Effector CD4-positive, alpha-beta T cell (primary cell): ENCODE results near the gene C11orf91.
"Not testable (repeated sequence)": the region's sequence is repeated elsewhere in the genome, so short reads cannot be mapped to it uniquely, and the experiment has no call there.

ENCODE experiments used
- DNase-seq: peaks from one replicate; pipeline ENCODE4 v3.0.0-alpha.2; 2020

Gene C11orf91

DNA sequence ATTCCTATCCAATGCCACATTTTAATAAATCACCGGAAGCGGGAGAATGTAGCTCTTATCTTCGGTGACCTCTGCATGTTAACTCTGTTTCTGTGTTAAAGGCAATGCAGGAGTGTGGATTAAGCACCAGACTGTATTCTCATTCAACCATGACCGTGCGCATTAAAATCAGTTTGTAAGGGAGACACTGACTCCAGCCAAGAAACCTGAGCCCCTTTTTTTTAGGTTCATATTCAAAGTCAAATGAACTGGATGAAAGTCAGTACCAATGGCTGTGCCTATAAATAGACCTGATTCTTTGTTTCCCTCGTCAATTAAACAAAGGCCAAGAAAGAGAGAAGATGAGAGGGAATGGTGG is 32.2 kb downstream of the C11orf91 start:
- DNase-seq, result no peak

DNA sequence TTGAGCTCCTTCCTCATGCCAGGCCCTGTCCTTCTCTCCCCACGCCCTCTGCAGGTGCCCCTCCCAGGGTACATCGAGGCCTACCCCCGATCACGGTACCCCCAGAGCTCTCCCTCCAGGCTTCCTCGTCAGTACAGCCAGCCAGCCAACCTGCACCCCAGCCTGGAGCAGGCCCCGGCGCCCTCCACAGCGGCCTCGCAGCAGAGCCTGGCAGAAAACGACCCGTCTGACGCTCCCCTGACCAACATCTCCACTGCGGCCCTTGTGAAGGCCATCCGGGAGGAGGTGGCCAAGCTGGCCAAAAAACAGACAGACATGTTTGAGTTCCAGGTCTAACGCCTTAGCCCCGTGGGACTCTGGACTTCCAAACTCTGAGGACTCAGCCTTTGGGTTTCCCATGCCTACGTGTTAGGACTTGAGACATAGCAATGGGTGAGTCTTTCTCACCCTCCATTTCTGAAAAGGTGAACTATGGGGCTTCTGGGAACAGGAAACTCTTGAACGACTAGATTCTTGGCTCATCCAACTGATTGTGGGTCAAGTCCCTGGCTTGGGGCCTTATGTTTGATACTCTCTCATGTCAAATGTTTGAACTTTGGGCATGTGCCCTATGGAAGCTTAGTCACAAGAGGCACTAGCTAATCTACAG is 32.7 kb downstream of the C11orf91 start:
- DNase-seq, result no peak

DNA sequence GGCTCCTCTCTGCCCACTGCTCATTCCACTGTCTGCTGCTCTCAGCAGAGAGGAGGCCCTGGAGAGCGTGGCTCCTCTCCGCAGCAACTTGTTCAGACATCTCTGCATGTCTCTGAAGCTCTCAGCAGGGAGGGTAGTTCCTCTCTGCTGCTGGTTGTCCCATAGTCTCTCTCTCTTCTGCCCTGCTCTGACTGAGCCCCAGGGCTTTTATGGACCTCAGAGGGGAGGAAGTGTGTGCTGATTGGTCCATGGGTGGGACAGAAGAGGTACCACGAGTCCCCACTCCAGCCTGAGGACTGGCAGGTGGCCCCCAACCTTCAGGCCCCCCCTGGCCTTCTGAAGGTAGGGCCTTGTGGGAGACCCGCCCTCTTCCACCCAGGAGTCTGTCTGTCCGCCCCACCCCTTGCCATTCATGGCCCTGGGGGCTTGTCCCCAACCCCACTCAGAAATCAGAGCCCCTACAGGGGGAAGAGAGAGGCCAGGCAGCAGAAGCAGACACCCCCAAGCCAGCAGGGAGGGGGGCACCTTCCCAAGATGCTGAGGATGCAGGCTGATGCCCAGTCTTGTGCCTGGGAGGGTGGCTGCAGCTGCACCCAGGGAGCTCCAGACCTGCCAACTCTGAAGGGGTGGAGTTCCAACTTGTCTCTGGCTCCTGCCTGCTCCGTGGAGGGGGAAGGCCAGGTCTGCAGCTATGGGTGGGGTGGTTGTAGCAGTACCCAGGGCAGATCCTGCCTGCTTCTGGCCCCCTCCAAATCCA is 35.1 kb downstream of the C11orf91 start:
- no peak for DNase-seq

DNA sequence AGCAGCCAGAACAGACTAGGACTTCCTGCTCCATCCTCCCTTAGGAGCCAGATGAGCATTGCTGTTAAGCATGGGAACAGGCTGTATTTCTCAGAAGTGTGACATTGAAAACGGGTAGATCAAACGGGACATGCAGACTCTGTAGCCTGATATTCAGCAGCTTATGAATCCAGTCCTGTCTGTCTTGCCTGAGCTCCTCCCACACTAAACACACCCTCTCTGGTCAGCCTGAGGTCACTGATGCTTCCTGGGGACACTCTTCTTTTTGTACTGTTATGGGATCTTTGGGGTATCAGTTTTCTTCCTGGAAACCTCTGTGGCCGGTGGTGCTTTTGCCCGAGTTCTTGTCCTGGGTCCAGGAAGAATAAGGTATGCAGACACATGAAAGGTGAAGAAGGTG is 35.8 kb downstream of the C11orf91 start:
- DNase-seq, result no peak

DNA sequence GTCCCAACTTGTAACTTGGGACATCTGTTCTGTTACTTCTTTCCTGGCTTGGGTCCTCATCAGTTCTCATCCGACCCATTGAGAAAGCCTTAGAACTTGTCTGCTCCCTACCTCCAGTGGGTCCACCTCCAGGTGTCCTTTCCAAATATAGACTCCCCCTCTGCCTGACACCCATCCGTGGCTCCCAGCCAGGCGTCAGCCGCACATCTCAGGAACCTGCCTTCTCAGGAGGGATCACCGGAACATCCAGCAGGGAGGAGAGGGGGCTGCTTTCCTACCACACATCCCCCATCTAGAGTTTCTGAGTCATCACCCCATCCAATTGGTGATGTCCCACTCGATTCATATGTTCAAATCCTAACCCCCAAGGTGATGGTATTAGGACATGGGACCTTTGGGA is 36.5 kb downstream of the C11orf91 start:
- DNase-seq, result no peak

DNA sequence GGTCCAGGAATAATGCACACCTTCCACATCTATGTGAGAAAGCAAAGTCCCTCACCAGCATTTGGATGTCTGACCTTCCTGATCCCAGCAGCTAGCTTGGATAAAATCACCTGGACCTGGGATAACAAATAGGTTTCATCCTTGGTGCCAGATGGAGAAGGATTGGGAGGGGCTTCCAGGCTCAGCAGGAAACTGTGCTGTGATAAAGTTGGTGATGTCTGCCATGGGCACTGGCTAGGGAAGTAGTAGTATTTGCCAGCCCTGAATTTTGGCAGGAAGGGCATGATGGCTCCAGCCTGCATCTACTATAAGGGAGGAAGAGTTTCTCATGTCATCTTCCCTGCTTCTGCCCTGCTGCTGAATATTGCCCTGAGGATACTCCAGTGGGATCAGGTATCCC is 37.5 kb downstream of the C11orf91 start:
- DNase-seq, result no peak

DNA sequence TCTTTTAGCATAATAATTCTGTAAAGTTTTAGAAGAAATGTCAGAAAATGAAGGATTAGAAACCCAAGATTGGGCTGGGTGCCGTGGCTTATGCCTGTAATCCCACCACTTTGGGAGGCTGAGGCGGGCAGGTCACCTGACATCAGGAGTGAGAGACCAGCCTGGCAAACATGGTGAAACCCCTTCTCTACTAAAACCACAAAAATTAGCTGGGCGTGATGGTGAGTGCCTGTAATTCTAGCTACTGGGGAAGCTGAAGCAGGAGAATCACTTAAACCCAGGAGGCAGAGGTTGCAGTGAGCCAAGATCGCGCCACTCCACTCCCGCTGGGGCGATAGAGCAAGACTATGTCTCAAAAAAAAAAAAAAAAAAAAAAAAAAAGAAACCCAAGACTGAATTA is 39.1 kb downstream of the C11orf91 start:
- DNase-seq, result not testable (repeated sequence)

DNA sequence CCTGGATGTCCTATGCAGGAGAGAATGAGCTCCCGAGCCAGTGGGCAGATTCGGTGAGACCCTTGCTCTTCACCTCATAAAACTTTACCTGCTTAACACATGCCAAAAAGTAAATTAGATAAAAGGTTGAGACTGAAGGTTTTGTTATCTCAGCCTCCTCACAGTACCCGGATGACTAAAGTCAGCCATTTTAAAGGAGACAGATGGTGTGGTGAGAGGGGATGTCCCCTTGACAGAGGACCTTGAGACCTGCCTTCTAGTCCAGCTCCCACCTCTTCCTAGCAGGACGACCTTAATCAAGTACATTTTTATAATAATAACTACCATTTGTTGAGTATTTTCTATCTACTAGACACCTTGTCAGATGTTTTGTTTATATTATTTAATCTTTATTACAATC is 39.7 kb downstream of the C11orf91 start:
- no peak for DNase-seq

DNA sequence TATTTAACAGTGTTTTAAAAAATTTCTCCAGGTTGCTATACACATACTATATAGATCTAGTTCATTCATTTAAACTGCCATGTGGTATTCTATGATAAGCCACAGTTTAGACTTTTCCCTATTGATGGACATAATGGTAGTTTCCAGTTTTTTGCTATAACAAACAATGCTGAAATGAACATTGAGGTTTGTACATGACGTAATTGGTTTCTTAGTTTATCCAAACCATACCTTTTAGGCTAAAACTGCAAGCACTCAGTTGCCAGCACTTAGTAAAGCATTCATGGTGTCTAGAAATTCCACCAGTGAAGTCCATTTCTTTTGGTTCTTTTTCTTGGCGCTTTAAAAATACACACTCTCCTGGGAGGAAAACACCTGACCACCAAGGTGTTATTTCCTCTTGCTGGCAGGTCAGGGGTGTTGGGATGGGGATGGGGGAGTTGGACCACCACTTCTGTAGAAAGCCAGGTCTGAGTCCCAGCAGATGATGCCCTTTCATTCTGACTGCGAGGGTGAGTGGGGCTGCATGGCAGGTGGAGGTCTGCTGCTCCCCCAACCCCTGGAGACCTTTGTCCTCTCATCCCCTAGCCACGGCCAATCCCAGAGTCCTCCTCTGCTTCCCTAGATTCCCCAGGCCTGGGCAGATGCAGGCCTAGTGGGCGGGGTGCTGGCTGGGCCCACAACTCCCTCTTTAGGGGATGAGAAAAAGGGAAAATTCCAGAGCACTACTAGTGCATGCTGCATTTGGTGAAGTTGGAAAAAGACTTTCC is 41.1 kb downstream of the C11orf91 start:
- no peak for DNase-seq

DNA sequence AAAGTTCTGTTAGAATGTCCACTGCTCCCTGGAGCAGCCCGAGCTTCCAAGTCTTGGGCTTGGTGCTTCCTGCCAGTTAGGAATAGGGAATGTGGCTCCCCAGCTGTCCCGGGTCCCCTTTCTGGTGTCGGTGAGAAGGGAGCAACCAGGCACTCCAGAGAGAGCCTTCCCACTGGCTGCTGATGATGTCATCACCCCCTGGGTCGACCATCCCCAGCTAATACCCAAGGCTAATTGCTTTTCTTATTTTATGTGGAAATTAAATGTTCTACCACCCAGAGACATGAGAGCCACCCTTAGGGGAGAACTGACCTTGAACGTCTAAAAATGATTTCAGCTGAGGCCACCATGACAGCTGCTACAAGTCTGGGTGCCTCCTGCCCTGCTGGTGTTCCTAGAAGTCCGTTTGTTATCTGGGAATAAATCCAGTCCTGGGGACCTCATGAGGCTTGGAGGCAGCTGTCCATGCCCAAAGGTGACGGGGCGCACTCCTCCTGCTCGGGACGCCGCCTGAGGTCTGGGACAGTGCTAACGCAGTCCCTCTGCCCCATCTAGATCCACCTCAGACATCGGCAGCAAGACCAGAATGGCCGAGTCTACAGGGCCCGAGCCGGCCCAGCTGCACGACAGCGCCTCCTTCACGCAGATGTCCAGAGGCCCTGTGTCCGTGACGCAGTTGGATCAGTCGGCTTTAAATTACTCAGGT is 42.3 kb downstream of the C11orf91 start:
- DNase-seq, result no peak

DNA sequence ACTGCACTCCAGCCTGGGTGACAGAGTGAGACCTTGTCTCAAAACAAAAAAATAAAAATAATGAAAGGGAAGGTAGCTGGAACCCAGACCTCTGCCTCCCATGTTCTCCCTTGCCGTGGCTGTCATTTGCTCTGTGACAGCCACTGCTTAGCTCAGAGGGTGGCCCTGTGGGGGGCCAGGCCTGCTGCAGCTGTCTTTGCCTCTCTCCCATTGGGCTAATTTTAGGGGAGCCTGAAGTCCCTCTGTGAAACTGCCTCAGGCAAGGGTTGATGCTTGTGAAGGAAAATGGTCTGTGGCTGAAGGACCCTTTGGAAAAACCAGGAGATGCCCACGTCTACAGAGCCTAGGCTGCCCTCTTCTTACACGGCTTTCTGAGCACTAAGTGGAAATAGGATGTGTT is 42.9 kb downstream of the C11orf91 start:
- DNase-seq, result no peak

DNA sequence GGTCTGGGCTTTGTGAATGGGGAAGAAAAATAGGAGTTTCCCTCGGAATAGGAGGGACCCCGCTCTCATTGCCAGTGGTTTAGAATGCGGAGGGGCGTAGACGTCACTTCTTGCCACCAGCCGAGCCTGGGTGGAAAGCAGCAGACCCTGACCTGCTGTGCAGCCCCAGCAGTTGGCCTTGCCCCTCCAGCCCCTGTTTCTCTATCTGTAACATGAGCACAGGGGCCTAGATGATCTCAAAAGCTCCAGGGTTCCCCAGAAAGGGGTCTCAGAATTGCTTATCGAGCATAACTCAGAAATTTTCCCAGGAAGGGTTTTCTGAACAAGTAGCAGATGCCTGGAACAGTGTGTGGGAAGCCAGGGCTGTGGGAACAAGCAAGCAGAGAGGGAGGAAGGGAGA is 43.9 kb downstream of the C11orf91 start:
- no peak for DNase-seq

DNA sequence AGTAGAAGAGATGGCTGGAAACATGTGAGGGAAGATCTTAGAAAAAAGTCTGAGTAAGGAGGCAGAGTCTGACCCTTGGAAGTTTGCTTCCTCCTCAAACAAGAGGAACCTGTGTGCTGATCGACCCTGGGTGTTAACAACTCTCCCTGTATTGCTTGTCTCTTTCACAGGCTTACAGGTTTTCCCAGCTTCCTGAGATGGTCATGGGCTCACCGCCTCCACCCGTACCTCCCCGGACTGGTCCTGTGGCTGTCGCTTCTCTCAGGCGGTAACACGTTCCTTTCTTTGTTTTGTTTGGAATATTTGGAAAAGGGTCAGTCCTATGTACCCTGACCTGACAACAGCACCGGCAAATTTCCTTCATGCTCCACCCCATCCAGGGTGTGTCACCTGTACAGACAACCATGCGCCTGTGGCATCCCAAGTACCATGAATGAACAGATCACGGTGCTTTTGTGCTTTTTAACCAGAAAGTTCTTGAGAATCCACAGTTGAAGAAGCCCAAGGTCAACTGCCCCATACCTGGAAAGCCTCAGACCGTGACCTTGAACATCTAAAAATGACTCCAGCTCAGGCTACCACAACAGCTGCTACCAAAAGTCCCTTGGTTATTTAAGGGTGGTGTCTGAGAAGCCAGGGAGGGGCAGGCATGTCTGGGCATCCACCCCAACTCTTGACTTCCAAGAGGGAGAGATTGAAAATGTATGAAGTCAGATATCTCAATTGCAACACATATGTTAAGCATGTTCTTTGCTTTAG is 44.6 kb downstream of the C11orf91 start:
- DNase-seq, result no peak

DNA sequence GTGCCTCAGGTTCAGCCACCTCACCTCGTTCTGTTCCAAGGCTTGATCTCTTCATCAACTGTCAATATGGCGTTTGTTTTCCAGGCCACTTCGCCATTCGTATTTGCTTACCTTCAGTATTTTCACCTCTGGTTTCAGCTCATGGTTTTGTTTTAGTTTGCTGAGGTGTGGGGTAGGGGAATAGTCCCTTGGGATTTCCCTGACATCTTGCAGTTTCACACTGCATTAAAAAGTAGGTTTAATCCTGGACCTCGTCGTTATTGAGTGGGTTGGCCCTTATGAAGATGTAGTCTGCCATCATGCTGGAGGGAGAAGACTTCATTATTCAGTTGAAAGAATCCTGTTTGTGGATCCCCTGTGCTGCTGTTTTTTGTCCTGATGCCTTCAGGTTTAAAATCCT is 46.0 kb downstream of the C11orf91 start:
- DNase-seq, result no peak

DNA sequence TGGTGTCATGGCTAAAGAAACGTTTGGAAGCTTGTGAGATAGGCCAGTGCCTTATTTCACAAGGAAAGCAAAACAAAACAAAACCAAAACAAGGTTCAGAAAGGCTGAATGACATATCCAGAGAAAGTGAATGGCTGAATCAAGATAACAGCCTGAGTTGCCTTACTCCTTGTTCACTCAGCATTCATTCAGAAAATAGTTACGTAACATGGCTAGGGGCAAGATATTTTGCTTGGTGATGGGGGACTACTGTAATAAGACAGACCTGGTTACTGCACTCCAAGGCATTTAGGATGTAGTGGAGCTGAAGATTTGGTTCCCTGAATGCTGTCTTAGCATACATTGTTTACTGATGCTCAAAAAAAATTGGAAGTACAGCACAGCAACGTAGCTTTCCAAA is 47.7 kb downstream of the C11orf91 start:
- DNase-seq, result no peak

DNA sequence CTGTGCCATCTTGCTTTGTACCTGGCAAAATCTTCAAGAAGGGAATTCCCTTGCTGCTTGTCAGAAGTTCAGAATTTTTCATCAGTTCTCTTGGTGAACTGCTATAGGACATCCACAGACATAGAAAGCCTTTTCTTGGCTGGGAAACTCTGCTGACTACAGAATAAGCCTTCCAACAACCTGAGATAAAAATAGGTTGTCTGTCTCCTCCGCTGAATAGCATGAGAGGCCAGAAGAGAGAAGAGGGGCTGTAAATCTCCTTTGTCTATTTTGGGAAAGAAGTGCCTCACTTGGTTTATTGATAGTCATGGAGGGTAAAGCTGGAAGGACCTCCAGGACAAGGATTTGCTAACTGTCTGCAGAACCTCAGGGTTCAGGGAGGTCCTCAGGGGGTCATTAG is 48.2 kb downstream of the C11orf91 start:
- DNase-seq, result no peak

DNA sequence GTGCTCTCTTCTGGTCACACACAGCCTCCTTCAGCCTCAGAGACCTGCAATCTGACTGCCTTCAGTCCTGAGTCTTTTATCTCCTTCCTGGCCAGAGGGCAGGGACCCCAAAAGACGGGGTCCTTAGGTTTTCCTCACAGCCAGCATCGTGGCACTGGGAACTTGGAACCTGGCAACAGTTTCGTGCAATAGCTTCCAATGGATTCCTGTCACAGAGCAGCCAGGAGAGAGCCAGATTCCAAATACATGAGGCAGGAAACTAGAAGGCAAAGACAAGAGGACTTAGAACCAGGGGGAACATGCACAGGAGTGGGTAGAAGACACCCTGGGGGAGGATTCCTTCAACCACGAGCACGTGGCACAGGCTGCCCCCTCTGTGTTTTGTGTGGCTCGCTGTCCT is 48.6 kb downstream of the C11orf91 start:
- no peak for DNase-seq

DNA sequence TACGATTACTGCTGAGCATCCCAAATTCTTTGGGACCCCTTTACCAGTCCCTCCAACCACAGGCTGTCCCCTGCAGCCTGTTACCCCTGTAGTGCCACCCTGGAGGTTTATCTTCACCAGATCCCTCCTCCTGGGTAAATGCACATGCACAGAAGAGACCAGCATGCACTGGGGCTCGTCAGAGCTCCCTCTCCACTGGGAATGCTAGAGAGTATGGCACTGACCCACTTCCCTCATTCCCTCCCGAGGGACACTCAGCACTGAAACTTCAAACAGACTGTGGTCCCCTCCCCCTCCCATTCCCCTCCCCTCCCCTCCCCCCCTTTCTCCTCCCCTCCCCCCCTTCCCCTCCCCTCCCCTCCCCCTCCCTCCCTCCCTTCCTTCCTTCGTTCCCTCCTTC is 49.1 kb downstream of the C11orf91 start:
- DNase-seq, result no peak

DNA sequence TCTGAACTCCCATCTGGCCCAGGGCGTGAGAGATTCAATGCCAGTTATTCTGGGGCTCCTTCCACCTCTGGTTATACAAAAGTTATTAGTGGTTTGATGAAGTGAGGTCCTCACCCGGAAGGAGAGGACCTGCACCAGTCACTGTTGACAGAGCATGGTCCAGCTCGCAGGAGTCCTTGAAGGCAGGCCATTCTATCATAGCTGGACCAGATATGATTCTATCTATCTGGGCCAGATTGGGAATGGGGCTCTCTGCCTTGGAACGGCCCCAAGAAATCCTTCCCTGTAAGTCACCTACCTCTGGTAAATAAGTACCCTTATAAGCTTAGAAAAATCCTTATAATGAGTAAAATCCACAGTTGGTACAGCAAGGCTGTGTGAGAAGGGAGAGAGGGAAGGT is 50.7 kb downstream of the C11orf91 start:
- no peak for DNase-seq
